GM19328 (cell line): ENCODE results near the gene C2CD2.
"Not testable (repeated sequence)": the region's sequence is repeated elsewhere in the genome, so short reads cannot be mapped to it uniquely, and the experiment has no call there.

Experiments used
- ATAC-seq: cut with Tn5 transposase; IDR thresholded peaks from one replicate; pipeline ENCODE4 v1.9.1; 2021; ENCODE audit warnings: mild to moderate bottlenecking, moderate library complexity; ENCODE audit not compliant: unreplicated experiment

Gene C2CD2

GRCh38 chr21:41953831-41954653 lies at the start of gene C2CD2:
C2CD2 (minus strand) TSS chr21:41954018; CDS start chr21:41953648, 370 bp downstream.
- peak; percentile 45 for ATAC-seq

GRCh38 chr21:42003051-42003461 lies 49.2 kb upstream of the C2CD2 start:
- no peak for ATAC-seq

GRCh38 chr21:42002421-42002958 lies 48.7 kb upstream of the C2CD2 start:
- no peak for ATAC-seq

- ATAC-seq: no peak
Measured at GRCh38 chr21:42001781-42002180, 48.0 kb upstream of the C2CD2 start.

GRCh38 chr21:42000908-42001307 lies 47.1 kb upstream of the C2CD2 start:
- no peak for ATAC-seq

GRCh38 chr21:41997657-41998056 lies 43.8 kb upstream of the C2CD2 start:
- ATAC-seq: no peak

GRCh38 chr21:41995577-41995976 lies 41.8 kb upstream of the C2CD2 start:
- no peak for ATAC-seq

- ATAC-seq: not testable (repeated sequence)
Measured at GRCh38 chr21:41994613-41995012, 40.8 kb upstream of the C2CD2 start.

- no peak for ATAC-seq
Measured at GRCh38 chr21:41993744-41994143, 39.9 kb upstream of the C2CD2 start.

- no peak for ATAC-seq
Measured at GRCh38 chr21:41992576-41992975, 38.8 kb upstream of the C2CD2 start.

- no peak for ATAC-seq
Measured at GRCh38 chr21:41991659-41992058, 37.8 kb upstream of the C2CD2 start.

GRCh38 chr21:41989698-41990097 lies 35.9 kb upstream of the C2CD2 start:
- no peak for ATAC-seq

- ATAC-seq: no peak
Measured at GRCh38 chr21:41987310-41987709, 33.5 kb upstream of the C2CD2 start.

- no peak for ATAC-seq
Measured at GRCh38 chr21:41985662-41986416, 32.0 kb upstream of the C2CD2 start.

GRCh38 chr21:41983229-41983628 lies 29.4 kb upstream of the C2CD2 start:
- ATAC-seq: no peak

GRCh38 chr21:41980561-41980960 lies 26.7 kb upstream of the C2CD2 start:
- ATAC-seq: no peak

- ATAC-seq: no peak
Measured at GRCh38 chr21:41979751-41980369, 26.0 kb upstream of the C2CD2 start.

- ATAC-seq: no peak
Measured at GRCh38 chr21:41979335-41979734, 25.5 kb upstream of the C2CD2 start.

GRCh38 chr21:41977034-41977950 lies 23.5 kb upstream of the C2CD2 start:
- no peak for ATAC-seq

GRCh38 chr21:41976611-41977010 lies 22.8 kb upstream of the C2CD2 start:
- ATAC-seq: no peak
